Ovary (tissue), 3 donors: ENCODE measurements around the gene NELL2.

Experiments
- CTCF ChIP-seq, 3 donors: fragments of 450-650 bp in 2 of 3; fragments of 200-600 bp in 1 of 3; IDR thresholded peaks; one replicate each; pipeline versions ENCODE4 v1.5.1 to v1.8.0; 2016 to 2022; ENCODE audit warnings: antibody characterized with exemption in 3 of 3, mild to moderate bottlenecking in 1 of 3
- POLR2A ChIP-seq: fragments of 450-650 bp; IDR thresholded peaks from one replicate; pipeline ENCODE4 v1.6.1; 2017; ENCODE audit warnings: antibody characterized with exemption, mild to moderate bottlenecking, moderate library complexity
- donor health status: DM: no; HTN: no; CAD: no.

- TF ChIP-seq CTCF (IDR thresholded peaks at IDR 0.05): no peak
- TF ChIP-seq POLR2A: no peak
Measured at GRCh38 chr12:44476683-44477082, 399.4 kb downstream of the NELL2 start.
